ENCODE measurements around the gene SCARB1.
A peak's percentile ranks its signal among the peaks of the same experiment; 100 is the strongest.

Gene SCARB1

GRCh38 chr12:124771462-124772288 lies 92.0 kb downstream of the SCARB1 start:
- peak; percentile 52 to 74 (median 65) for DNase-seq

- no peak for DNase-seq
Measured at GRCh38 chr12:124770728-124771127, 92.9 kb downstream of the SCARB1 start.

GRCh38 chr12:124769881-124770512 lies 93.7 kb downstream of the SCARB1 start:
- DNase-seq: no peak

GRCh38 chr12:124769163-124769530 lies 94.5 kb downstream of the SCARB1 start:
- no peak for DNase-seq

GRCh38 chr12:124768452-124769162 lies 95.1 kb downstream of the SCARB1 start:
- no peak for DNase-seq

GRCh38 chr12:124767066-124767821 lies 96.4 kb downstream of the SCARB1 start:
- DNase-seq: peak; percentile 54 to 75 (median 68)

GRCh38 chr12:124766727-124767065 lies 97.0 kb downstream of the SCARB1 start:
- DNase-seq: no peak

GRCh38 chr12:124765581-124766489 lies 97.8 kb downstream of the SCARB1 start:
- no peak for DNase-seq

GRCh38 chr12:124764870-124765580 lies 98.6 kb downstream of the SCARB1 start:
- no peak for DNase-seq

GRCh38 chr12:124764451-124764850 lies 99.2 kb downstream of the SCARB1 start:
- no peak for DNase-seq

- no peak for DNase-seq
Measured at GRCh38 chr12:124763594-124763979, 100.1 kb downstream of the SCARB1 start.

- DNase-seq: no peak
Measured at GRCh38 chr12:124762791-124763593, 100.7 kb downstream of the SCARB1 start.

- DNase-seq: no peak
Measured at GRCh38 chr12:124762384-124762783, 101.3 kb downstream of the SCARB1 start.

GRCh38 chr12:124761871-124762270 lies 101.8 kb downstream of the SCARB1 start:
- DNase-seq: no peak

GRCh38 chr12:124761056-124761455 lies 102.6 kb downstream of the SCARB1 start:
- no peak for DNase-seq

GRCh38 chr12:124760560-124760959 lies 103.1 kb downstream of the SCARB1 start:
- DNase-seq: no peak

GRCh38 chr12:124759841-124760503 lies 103.7 kb downstream of the SCARB1 start:
- no peak for DNase-seq

GRCh38 chr12:124758266-124759220 lies 105.1 kb downstream of the SCARB1 start:
- DNase-seq: no peak

GRCh38 chr12:124757329-124757728 lies 106.3 kb downstream of the SCARB1 start:
- DNase-seq: no peak
